Activated T-cell treated with anti-CD3 and anti-CD28 coated beads, Interleukin-2, amount 50 U/mL, for 1 hour (primary cell): ENCODE data around the gene POLD4.
"Not testable (repeated sequence)": the region's sequence is repeated elsewhere in the genome, so short reads cannot be mapped to it uniquely, and the experiment has no call there.

Experiments
- DNase-seq: peaks from one replicate; pipeline ENCODE4 v3.0.0-alpha.2; 2020

Gene POLD4

DNA sequence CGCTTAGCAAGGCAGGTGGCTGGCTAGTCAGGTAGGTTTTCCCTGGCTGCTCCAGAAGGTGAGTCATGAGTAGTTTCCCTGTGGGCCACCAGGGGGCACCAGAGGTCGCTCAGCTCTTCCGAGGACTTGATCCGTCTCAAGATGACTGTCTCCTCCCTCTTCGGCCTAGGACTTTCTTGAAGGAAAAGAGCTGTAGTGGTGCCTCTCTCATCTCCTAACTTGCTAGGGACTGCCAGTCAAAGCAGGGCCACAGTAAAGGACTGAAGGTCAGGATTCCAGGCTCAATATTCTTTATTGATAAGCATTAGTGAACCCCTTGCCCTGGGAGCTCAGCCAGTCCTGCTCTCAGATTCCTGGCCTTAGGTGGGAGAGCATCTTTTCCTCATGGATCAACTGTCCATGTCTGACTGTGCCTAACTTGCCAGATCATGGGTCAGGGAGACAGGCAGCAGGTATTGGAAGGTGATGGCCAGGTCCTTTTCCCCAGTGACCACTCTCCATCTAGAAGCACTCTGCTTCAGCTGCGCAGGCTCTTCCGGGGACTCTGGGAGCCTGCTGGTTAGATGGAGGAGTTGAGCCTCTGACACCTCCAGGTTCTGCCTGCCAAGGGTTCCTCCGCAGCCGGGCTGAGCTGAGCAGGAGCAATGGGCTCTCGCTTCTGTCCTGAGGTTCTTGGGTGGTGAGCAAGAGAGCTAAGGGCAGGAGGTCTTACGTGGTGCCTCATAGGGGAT lies 1.9 kb downstream of the POLD4 start:
- peak; percentile 72 for DNase-seq

DNA sequence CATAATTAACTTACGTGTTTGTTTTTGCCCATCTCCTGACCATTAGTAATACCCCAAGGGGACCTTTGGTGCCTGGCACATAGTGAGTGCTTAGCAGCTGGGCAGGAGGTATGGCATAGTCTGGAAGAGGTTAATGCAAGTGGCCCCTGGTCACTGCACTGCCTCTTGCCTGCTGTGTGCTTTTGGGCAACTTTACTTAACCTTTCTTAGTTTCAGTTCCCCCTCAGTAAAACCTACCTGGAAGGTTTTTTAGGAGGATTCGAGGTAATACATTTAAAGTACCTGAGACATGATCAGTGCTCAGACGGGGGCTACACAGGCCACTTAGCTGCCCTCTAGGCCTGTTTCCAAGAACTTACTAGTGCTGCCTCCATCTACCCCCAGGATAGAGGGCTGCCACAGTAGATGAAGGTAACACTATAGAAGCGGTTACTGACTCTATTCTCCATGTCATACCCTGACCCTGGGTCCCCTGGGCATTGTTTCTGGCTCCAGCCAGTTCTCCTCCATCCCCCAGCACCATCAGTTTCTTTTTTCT lies 3.3 kb downstream of the POLD4 start:
- DNase-seq, result no peak

DNA sequence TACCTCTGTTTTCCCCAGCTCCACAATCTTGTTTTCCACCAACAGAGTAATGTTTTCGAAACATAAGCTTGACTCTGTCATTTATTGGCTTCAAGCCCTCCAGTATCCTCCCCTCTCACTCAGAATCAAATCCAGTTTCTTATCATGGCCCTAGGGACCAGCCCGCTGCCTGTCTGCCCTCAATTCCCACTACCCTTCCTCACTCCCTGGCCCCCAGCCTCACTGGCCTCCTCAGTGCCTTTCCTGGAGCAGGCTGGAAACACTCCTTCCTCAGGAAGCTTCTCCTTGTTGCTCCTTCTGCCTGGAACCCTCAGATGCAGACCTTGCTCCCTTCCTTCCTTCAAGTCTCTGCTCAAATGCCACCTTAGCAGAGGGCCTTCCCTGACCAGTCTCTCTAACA lies 3.9 kb downstream of the POLD4 start:
- DNase-seq, result no peak

DNA sequence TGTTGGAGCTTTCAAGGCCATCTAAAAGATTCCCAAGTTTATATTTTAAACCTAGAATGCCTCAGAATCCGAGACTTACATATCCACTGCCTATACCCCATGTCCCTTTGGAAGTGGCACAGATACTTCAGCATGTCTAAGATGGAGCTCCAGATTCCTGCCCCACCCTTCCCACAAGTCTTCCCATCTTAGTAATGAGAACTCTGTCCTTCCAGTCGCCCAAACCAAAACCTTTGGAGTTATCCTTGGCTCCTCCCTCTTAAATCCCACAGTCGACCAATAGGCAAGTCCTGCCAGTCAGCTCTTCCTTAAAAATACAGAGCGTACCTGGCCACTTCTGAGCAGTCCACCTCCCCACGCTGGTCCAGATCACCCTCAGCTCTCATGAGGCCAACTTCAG lies 4.3 kb downstream of the POLD4 start:
- DNase-seq, result no peak

DNA sequence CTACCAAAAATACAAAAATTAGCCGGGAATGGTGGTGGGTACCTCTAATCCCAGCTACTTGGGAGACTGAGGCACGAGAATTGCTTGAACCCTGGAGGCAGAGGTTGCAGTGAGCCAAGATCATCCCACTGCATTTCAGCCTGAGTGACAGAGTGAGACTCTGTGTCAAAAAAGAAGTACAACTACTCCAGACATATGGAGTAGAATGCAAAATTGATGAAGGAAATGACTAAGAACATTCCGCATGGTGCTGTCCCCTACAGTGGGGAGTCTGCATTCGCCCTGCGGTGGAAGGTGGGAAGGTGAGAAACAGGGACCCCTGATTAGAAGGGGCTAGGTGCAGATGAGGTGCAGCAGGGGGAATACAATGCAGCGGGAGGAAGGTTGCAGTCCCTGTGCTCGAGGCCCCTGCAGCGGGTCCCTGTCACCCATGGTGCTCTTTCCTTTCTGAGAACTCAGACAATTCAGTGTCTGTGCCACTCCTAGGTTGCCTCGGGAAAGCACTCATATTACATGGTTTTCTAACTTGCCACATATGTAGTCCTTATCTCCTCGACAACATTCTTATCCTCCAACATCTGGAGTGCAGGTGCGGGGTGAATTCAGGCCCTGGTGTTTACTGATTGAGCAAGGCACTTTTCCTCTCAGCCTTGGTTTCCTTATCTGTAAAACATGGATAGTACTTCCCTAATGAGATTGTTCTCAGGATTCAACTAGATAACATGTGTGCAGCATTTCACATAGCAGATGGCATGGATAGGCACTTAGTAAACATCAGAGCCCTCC lies 5.2 kb downstream of the POLD4 start:
- no peak for DNase-seq

DNA sequence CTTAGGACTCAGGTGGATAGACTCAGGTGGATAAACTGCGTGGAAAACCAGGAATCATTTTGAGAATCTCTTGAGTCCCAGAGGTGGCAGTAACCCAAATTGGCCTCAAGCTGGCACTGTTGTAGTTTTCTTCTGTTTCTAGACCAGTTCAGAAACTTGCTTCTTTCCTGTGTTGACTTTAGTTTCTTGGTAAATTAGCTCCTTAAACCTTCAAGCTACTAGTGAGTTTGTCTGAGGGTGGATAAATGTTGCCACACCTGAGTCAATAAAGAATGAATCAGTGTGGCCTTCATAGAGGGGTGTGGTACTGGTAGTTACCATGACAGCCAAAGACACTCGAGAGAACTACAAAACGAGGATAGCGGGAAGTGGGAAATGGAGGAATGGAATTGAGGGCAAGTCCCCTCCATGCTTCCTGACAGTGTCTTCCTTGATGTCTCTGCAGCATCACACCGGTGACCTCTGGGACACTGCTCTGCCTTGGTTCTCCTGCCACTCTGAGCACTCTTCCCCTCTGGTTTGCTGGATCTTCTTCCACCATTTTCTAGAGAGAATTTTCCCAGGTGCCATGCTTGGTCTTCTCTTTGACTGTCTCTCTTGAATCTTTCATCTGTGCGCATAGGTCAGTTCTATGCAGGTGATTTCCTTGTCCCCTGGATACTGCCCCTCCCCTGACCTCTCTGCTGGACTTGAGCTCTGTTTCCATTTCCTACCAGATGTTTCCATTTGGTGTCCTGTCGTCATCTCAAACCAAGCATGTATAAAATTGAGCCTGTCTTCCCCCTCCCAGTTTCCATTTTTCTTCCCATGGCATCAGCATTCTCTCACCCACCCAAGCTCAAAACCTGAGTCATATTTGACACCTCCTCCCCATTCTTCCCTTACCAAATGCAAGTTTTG lies 7.2 kb downstream of the POLD4 start:
- no peak for DNase-seq

DNA sequence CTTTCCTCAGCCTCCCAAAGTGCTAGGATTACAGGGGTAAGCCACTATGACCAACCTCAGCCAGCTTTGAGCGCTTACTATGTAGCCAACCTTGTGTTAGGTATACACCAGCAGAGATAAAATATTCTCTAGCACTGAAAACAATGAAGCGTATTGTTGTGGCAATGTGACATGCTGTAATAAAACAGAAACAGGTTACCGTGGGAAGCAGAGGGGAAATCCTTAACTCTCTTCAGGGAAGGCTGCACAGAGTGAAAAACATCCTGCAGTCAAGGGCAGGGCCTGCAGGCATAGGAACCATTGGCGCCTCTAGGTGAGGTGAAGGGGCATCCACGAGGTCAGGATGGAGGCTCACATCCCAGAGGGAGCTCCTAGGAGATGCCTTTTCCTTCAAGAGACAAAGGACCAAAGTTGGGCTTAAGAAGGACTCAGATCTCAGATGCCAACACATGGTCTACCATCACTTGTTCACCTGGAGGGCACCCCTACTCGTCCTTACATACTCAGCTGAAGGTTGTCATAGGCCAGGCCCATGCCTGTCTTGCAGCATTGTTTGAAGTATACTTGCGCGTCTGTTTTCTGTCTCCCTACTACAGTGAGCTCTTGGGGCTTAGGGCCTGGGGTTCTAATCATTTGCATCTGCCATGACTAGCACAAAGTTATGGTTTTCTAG lies 8.0 kb downstream of the POLD4 start:
- no peak for DNase-seq

DNA sequence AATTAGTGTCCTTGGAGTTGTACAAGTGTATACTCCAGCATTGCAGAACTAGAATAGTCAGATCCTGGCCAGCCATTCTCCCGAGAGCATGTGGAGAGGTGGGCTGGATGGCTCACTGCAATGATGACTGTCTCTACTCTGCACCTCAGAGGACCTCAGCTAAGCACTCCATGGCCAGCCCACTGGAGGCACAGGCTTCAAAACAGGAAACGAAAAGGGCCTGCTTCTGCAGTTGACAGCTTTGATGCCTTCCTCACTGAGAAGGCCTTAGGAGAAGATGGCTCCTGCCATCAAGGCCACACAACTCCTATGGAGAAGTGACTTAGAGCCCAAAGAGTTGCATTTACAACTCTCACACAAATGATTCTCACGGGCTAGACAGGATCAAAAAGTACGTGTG lies 9.1 kb downstream of the POLD4 start:
- DNase-seq, result no peak

DNA sequence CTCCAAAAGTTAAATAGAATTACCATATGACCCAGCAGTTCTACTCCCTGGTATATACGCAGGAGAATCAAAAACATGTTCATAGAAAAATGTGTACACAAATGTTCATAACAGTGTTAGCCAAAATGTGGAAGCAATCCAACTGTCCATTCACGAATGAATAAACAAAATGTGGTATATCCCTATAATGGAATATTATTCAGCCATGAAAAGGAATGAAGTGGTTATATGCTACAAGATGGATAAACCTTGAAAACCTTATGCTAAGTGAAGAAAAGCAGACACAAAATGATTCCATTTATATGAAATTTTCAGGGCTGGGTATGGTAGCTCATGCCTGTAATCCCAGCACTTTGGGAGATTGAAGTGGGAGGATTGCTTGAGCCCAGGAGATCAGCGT lies 16.1 kb downstream of the POLD4 start:
- no peak for DNase-seq

DNA sequence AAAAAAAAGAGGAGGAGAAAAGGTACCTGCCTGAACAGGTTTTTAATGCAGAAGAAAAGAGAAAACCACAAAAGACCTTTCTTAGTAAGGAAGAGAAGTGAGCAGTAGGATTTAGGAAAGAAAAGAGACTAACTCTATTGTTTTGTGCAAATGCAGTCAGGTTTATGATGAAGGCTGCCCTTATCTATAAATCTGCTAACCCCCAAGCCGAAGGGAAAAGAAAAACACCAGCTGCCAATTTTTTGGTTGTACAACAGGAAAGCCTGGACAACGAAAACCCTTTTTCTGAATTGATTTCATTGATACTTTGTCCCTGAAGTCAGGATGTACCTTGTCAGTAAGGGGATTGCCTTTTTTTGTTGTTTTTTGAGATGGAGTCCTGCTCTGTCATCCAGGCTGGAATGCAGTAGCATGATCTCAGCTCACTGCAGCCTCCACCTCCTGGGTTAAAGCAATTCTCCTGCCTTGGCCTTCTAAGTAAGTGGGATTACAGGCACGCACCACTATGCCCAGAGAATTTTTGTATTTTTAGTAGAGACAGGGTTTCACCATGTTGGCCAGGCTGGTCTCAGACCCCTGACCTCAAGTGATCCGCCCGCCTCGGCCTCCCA lies 21.2 kb downstream of the POLD4 start:
- no peak for DNase-seq

DNA sequence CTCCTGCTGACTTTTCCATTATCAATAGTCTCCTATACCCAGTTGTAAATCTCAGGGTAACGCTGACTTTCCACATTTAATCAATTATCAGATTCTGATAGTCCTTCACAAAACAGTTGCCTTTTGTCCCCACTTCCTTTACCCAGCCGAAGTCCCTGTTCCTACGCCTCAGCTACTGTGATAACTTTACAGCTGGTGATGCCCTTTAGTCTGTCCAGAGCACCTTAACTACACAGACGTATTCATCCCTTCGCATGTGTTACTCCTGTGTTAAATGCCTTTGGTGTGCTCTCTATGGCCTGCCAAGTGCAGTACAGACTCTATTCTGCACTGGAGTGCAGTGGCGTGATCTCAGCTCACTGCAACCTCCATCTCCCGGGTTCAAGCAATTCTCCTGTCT lies 29.8 kb downstream of the POLD4 start:
- no peak for DNase-seq

DNA sequence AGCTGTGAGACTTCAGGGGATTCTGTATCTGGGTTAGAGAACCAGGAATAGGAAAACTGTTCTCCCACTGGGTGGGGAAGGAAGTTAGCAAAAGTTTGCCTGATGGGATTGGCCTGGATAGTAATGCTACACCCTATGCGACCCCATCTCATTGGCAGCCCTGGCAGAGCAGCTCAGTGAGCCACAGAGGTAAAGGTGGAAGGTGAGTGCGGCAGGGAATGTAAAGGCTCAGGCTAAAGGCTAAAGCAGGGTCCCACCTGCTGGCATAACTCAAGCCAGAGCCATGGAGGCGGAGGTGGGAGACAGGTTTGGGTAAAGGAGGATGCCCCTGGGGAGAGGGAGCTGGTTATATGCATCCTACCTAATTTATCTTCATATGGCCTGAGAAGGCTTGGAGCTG lies 31.3 kb downstream of the POLD4 start:
- no peak for DNase-seq

DNA sequence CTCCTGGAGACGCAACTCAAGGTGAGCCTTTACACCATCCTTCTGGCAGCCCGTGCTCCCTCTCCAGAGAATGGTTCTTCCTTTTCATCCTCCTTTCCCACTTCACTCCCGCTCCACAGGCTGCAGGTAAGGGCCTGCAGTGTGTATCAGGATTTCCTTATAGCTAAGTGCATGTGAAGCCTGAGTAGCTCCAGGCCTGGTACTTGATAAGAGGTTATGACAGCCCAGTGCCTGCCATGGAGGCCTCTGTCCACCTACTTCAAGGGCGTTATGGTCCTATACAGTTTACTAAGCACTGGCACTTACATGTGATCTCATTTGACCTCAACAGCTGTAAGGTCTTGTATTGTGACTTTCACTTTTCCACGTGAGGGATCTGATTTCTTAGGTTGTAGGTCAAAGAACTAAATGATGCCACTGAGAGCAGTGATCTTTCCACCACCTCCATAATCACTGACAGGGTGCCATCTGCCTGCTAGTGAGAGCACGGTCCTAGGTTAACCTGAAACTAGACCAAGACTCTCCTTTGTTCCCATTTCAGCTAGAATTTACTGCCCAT lies 32.0 kb downstream of the POLD4 start:
- no peak for DNase-seq

DNA sequence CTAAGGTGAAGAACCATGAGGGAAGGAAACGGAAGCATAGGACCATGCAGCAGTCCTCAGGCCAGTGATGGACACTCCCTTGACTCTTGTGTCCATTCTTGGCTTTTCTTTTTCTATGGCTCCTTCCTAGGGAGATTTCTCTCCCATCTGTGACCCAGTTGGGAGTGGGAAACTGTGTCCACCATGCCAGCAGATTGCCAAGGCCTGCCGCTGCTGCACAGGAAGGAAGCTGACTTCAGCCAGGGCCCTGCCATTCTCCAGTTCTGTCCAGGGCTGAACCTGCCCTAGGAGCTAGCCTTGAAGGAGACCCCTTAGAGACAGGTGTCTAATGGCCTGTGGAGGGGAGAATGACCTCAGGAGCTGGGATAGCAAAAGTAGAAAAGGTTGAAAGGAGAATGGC lies 32.7 kb downstream of the POLD4 start:
- no peak for DNase-seq

DNA sequence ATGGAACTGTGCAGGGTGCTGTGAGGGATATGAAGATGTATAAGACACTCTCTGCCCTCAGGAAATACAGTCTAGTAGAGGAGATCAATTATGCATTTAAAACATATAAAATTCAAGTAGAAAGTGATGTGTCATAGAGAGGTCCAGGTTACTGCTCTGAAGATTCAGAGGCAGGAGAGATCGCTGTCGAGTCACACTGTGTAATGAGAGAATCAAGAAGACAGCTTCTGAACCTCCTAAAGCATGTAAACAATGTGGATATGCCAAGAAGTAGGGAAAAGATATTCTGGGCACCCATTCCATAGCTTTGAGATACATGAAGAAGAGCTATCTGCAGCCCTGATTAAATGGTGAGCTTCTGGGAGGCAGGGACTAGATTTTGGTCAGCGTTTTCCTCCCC lies 33.3 kb downstream of the POLD4 start:
- DNase-seq, result no peak

DNA sequence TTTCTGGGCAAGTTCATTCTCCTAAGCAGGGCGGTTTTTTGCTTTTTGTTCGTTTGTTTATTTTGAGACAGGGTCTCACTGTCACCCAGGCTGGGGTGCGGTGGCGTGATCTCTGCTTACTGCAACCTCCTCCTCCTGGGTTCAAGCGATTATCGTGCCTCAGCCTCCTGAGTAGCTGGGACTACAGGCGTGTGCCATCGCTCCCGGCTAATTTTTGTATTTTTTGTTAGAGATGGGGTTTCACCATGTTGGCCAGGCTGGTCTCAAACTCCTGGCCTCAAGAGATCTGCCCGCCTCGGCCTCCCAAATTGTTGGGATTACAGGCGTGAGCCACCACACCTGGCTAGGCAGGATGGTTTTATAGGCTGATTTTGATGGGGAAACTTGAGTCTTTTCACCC lies 34.5 kb downstream of the POLD4 start:
- not testable (repeated sequence) for DNase-seq

DNA sequence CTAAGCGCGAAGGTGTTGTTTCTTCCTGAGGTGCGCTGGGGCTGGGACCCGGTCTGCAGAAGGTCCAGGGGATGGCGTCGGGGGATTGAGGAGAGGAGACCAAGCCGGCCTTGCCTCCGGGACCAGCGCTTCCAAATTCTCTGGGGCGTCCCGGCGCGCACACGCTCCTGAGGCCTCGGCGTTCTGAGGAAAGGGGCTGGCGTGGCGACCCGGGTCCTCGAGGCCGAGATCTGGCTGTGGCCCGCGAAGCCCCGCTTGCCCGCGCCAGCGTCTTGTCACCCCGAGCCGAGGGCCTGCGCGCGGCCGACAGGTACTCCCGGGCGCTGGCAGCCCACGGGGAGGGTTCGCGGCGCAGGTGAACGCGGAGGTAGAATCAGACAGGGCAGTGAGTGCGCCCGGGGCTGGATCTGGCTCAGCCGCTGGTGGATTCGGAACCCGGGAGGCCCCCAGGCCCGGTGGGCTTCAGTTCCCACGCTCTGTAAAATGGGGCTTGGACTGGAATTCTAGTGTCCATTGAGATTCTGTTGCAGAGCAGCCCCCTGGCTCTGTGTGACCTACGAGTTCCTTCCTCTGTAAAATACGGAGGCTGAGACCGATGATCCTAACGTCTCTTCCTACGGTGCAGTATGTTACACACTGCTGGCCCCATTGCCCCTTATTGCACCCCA lies 35.3 kb downstream of the POLD4 start:
- DNase-seq, result no peak

DNA sequence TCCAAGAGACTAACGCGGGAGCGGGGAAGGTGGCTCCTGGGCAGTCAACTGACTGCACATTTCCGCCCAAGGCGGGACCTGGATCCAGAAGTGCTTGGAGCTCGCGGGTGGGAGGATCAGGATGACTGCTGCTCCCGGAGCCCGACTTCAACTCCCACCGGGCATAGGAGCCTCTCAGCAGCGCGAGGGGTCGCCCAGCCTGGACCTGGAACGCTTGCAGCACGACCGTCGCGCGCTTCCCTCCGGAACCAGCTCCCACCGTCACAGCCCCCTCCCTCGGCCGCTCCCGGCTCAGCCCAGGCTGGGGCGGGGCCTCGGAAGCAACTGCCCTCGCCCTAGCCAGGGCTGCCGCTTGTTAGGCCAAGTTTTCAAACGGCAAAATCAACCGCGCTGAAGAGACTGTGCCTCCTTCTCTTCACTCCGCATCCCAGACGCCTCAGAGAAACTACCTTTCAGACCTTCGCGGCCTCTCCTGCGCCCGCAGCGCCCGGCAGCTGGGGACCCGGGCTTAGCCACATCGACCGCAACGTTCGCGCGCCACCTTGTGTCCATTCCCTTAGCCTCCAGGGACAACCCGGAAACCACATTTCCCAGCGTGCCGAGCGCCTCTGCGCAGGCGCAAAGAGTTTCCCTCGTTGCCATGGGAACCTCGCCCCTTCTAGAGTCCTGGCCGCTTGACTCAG lies 36.0 kb downstream of the POLD4 start:
- DNase-seq, result peak; percentile 99

DNA sequence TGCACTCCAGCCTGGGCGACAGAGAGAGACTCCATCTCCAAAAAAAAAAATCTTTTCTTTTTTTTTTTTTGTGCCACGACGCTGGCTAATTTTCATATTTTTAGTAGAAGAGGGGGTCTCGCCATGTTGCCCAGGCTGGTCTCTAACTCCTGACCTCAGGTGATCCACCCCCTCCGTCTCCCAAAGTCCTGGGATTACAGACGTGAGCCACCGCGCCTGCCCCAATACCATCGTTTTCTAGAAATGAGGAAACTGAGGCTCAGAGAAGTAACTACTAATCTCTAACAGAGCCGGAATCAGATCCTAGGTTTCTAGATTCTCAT lies 36.5 kb downstream of the POLD4 start:
- no peak for DNase-seq

DNA sequence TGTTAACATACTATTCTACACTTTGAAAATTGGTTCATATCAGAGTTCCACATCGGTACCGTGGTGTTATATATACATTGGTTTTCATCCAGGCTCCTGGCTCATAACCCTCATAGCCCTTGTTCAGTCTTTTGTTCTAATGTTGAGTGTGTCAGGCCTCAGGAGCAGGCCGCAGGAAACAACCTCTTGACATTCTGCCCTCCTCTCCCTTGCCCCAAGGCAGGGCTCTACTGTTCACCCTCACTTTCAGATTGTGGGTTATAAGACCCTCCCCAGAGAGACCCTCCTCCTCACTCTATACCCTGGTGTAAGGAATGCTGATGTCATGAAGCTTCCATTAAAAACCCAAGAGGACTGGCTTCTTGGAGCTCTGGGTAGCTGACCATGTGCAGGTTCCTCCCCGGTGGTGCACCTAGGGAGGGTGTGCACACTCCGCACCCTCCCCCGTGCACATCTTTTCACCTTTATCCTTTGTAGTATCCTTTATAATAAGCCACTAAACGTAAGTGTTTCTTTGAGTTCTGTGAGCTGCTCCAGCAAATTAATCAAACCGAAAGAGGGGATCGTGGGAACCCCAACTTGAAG lies 37.9 kb downstream of the POLD4 start:
- DNase-seq, result no peak

DNA sequence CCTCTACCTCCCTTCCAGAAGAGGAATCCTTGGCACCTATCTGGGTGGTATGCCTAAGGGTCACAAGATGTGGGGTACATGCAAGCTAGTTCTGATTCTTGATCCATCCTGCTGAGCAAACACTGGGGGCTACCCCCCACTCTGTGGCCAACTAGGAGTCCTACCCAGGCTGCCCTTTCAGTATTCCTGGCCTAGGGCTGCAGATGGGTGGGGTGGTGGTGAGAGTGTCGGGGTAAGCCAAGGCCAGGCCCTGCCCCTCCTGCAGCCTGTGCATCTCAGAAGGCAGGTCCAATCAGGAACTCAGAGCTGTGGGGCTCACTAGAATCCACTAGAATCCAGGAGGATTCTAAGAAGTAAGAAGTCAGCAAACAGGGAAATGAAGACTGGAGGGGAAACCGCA lies 39.1 kb downstream of the POLD4 start:
- no peak for DNase-seq
